HG03045 (cell line): ENCODE measurements around the gene DLG3.
A peak's percentile ranks its signal among the peaks of the same experiment; 100 is the strongest.

Experiments
- ATAC-seq: cut with Tn5 transposase; IDR thresholded peaks from one replicate; pipeline ENCODE4 v1.9.1; 2021; ENCODE audit warnings: mild to moderate bottlenecking, moderate library complexity; ENCODE audit not compliant: unreplicated experiment

The DLG3 gene

DNA sequence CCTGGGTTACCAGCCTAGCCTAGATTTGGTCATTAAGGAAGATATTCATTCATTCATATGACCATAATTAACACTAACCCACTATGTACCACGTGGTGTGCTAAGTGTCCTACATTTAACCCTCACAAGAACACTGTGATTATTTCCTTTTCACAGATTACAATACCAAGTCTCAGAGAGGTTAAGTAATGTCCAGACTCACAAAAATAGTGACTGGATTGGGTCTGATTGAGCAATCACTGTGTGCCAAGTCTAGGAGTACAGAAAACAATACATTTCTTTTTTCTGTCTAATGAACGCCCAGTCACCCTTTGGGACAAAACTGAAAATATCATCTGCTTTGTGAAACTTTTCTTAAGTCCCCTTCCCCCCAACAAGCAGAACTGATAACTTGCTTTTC, 7.6 kb upstream of the DLG3 start:
- no peak for ATAC-seq

DNA sequence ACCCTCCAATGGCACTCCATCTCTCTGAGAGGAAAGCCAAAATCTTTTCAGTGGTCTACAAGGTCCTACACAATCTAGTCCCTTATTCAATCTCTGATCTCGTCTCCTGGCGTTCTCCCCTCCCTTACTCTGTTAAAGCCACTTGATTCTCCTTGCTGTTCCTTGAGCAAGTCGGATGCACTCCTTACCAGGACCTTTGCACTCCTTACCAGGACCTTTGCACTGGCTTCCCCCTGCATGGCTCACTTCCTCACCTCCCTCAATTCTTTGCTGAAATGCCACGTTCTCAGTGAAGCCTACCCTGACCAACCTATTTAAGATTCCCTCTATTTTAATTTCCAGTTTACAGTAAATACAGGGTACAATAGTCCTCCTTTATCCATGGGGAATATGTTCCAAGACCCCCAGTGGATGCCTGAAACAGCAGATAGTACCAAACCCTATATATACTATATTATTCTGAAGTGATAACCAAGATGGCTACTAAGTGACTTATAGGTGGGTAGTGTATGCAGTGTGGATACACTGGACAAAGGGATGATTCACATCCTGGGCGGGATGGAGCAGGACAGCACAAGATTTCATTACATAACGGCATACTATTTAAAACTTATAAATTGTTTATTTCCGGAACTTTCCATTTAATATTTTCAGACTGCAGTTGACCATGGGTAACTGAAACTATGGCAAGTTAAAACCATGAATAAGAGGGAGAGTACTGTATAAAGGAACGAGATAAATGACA, 6.5 kb upstream of the DLG3 start:
- ATAC-seq: no peak

DNA sequence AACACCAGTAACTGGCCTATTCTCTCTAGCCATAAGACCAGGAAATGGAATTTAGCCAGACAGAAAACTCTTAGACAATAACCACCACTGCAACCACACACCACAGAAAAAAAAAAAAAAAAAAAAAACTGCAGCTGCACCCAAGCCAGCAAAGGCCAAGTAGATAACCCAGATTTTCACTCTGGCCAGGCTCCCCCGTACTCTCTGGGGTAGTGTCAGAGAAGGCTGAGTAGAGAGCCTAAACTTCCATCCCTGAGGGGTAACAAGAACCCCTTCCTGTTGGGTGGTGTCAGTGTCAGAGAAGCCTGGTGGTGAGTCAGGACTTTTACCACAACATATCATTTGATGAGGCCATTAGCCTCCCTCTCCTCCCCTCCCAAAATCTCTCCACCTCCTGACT, 5.6 kb upstream of the DLG3 start:
- peak; percentile 45 for ATAC-seq

DNA sequence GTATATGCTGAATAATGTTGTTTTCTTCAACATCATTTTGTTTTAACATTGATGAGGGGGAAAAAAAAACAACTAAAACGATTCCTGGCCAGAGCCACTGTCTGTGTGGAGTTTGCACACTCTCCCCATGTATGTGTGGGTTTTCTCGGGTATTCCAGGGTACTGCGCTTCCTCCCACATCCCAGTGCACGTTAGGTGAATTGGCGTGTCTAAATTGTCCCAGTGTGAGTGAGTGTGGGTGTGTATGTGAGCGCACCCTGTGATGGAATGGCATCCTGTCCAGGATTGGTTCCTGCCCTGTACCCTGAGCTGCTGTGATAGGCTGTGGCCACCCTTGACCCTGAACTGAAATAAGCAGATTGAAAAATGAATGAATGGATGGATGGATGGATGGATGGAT, 2.4 kb upstream of the DLG3 start:
- no peak for ATAC-seq

DNA sequence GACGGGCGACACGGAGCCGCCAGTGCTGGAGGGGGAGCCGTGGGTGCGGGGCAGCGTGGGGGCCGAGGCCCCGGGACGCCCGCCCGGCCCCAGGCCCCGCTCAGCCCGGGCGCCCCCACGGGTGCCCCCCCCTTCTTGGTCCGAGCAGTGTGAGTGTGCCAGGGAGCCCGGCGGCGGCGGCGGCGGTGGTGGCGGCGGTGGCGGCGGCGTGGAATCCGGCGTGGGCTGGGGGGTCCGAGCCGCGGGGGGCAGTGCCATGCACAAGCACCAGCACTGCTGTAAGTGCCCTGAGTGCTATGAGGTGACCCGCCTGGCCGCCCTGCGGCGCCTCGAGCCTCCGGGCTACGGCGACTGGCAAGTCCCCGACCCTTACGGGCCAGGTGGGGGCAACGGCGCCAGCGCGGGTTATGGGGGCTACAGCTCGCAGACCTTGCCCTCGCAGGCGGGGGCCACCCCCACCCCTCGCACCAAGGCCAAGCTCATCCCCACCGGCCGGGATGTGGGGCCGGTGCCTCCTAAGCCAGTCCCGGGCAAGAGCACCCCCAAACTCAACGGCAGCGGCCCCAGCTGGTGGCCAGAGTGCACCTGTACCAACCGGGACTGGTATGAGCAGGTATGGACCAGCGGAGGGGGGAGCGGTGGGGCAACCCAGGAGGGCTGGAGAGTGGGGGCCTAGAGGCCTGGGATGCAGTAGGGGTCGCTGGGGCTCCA, 466 bp downstream of the DLG3 start:
- no peak for ATAC-seq

DNA sequence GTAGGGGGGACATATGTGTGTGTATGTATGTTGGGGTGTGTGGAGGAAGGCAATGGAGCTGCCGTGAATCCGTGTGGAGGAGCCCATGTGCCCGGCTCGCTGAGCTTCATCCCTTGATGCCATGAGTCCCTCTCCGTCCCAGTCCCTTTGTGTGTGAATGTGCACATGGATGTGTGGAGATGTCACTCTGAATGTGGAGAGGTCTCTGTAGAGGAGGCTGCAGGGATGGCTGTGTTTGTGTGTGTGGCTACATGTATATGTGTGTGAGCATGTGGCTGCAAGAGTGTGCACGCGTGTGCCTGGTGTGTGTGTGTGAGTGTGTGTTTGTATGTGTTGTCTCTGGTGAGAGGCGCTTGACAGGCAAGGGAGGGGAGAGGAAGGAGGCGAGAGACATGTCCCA, 1.3 kb downstream of the DLG3 start:
- ATAC-seq: no peak

DNA sequence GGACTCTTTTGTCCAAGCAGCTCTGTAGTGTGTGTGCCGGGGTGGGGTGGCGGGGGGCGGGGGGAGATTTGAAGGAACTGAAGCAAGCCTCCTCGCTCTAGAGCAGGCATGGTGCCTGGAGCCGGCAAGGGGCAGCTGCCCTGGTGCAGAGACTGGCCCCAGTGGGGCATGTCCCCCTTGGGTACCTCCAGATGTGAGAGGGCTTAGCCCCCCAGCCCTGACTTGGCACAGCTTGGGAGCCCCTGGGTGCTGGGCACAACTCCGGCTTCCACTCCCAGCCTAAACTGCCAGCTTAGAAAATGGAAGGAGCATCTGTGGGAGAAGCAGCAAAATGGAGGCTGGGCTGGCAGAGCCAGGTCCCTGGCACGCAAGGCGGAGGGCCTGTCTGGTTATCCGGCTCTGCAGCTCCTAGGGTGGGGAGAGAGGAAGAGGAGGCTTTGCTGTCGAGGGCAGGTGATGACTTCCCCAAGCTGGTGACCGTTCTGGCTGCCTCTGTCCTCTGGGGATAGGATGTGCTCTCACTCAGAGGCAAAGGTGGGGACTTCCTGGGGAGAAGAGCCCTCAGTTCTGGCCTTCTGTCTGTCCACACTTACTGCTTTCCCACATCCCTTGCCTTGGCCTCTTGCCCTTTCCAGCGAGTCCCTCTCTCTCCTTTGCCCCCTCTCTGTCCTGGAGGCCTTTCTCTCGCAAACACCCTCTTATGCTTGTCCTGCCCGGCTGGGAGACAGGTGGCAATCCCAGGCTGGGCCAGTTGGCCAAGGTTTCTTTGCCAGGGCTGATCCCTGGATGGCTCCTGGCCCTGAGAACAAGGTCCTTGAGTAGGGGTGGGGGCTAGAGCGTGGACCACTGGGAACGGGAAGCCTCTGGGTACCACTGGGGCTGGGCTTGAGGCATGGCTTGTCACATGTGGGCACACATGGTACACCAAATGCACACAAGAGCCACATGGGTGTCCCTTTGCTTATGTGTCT, 2.0 kb downstream of the DLG3 start:
- ATAC-seq: no peak

DNA sequence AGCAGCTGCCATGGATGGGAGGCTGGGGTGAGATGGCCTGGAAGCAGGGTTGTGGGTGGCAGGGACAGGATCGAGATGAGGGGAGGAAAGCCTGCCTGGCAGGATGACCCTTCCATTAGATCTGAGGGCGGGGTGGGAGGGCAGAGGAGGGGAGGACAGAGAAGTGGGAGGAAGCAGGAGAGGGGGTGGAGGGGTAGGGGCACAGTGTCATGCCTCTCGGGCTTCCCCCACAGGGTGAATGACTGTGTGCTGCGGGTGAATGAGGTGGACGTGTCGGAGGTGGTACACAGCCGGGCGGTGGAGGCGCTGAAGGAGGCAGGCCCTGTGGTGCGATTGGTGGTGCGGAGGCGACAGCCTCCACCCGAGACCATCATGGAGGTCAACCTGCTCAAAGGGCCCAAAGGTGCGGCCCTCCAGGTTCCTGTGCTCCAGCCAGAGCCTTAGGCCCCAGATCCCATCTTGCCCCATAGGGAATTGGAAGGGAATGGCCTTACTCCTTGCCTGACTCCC, 4.9 kb downstream of the DLG3 start:
- ATAC-seq: no peak

DNA sequence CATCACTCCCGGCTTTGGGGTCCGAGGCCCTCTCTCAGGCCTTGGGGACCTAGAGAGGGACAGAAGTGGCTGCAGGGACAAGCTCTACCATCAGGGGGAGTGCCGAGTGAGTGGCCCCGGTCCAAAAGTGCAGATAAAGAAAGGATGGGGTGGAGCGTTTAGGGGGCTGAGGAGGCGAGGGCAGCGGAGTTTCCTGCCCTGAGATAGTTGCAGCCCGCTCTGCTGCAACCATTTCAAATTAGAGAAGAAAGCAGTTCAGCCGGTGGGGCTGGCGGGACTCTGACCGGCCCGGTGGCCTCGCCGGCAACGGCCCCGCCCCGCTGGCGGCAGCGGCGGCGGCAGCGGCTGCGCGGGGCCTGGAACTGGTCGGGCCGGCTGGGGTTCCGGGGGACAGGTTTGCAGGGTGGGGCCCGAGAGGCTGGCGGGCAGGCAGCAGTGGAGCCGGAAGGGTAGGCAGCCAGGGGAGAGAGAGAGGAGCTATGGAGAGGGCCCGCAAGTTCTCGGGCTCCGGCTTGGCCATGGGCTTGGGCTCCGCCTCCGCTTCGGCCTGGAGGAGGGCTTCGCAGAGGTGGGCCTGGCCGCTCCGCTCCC, 7.6 kb downstream of the DLG3 start:
- ATAC-seq: peak; percentile 45

DNA sequence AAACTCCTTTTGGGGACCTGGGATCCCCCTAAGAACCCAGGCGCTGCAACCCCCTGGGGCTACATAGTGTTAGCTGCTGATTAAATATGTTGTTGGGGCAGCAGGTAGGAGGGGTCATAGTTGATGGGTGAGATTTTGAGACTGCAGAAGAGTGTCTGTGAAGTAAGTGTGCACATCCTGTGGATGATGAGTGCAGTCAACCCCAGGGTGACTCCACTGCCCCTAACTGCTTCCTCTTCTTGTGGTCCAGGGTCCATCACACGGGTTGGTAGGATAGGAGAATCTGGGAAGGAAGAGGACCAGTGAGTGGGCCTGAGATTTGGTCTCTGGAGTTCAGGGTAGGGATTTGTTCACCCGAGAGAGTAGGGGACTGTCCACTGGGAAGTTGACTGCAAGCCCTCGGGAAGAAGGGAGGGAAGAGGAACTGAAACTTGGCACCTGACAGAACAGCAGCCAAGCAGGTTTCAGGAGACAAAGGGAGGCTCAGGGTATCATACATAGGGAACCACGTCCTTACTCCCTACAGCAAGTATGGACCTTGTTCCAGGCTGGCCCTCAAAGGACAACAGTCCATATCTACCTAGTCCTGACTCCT, 8.5 kb downstream of the DLG3 start:
- ATAC-seq: no peak

DNA sequence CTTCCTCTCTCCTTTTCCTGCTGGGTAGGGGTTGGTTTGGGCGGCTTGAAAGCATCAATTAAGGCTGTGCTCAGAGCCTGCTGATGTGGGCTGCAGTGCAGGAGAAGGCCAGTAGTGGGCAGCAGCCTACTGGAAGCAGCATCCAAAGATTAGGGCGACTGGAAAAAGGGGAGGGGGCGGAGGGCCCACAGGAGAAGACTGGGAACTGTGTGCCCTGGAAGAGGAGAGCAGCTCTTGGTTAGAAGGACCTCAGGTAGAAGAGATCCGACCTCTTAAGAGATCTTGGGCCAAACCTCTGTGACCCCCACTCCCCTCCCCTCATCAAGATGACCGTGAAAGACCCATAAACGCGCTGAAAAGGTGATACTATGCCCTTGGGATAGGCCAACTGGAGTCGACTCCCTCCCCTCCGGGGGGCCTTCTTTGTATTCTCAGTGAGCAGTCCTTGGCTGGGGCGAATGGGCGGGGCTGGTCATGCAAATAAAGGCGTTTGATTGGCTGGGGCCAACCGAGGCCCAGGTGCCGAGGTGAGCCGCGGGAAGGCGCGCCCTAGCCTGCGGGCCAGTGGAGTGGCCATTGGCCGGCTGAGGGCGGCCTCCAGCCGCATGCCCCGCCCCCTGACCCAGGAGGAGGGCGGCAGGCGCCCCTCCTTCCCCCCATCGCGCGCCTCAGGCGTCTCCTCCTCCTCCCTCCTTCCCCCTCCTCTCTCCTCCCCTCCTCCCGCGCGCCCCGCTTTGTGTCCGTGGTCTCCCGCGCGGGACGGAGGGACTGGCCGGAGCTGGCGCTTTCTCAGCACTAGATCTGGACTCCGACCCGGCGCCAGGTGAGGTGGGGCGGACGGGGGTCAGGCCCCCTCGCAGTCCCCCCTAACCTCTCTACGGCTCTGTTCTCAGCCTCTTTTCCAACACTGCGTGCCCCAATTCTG, 10.1 kb downstream of the DLG3 start:
- ATAC-seq: peak; percentile 73

DNA sequence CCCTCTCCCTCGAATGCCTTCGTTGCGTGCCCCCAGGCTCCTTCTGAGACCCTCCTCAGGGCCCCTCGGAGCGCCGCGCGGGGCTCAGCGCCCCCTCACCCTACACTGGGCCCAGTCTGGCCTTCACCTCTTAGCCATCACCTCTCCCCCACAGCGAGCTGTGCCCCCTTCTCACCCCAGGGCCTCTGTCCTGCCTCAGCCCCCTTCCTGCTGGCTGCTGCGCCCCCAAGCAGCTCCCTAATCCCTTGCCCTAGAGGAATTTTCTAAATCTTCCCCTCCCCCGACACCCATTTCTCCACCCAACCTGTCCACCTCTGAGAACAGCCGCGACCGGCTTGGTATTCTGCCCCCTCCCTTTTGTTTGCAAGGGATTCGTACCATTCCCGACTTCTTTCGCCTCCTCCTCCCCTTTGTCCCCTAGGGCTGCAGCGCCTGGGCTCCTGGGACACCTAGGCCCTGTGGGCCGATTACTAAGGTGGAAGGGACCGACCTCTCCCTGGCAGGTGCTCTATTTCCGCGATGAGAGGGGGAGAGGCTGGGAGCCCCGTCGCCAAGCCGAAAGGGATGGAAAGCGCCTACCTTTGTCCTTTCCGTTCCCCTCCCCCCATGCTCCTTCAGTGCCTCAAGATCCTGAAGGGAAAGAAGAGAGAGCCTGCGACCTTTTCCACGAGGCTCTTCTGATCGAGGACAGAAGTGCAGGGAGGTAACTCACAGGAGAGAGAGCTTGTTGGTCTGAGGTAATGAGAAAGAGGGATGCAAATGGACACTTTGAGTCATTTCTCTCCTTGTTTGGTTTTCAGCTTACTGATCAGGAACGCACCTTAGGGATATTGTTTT, 10.9 kb downstream of the DLG3 start:
- ATAC-seq: no peak

DNA sequence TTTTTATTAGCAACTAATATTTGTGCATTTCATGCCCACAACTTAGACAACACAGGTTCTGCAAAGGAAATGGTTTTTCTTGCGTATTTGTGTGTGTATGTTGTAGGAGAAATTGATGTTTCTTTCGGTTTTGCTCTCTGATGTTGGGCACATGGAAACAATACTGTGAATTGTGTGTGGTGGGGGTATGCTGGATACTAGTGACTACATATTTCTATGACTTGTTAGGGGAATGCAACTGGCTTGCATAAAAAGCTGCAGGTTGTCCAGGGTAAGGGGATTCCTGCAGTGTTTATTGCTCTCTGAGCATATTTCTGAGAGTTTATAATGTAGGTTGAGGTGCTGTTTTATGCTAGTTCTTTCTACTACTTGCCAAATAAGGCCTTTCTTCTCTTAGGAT, 11.6 kb downstream of the DLG3 start:
- ATAC-seq: no peak

DNA sequence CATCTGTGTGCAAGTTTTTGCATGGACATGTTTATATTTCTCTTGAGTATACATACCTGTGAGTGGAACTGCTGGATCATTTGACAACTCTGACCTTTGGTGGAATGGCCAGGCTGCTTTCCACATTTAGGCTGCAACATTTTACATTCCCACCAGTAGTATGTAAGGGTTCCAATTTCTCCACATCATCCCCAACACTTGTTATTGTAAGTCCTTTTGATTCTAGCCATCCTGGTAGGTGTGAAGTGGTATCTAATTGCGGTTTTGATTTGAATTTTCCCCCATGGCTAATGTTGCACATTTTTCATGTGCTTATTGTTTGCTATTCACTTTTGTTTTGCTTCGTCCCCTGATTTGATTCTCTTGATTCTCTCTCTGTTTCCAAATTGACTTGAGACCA, 16.4 kb downstream of the DLG3 start:
- no peak for ATAC-seq

DNA sequence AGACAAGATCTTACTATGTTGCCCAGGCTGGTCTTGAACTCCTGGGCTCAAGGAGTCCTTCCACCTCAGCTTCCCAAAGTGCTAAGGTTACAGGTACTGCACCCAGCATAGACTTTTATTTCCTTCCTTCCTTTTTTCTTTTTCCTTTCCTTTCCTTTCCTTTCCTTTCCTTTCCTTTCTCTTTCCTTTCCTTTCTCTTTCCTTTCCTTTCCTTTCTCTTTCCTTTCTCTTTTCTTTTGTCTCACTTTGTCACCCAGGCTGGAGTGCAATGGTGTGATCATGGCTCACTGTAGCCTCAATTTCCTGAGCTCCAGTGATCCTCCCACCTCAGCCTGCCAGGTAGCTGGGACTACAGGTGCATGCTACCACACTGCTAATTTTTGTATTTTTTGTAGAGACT, 19.4 kb downstream of the DLG3 start:
- no peak for ATAC-seq

DNA sequence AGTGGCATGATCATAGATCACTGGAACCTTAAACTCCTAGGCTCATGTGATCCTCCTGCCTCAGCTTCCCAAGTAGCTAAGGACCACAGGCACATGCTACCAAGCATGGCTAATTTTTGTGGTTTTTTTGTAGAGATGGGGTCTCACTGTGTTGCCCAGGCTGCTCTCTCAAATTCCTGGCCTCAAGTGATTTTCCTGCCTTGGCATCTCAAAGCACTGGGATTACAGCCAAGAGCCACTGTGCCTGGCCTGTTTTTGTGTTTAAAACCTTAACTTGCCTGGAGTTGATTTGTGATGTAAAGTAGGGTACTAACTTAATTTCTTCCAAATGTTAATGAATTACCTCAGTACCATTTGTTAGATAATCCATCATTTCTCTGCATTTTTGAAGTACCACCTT, 22.3 kb downstream of the DLG3 start:
- no peak for ATAC-seq

DNA sequence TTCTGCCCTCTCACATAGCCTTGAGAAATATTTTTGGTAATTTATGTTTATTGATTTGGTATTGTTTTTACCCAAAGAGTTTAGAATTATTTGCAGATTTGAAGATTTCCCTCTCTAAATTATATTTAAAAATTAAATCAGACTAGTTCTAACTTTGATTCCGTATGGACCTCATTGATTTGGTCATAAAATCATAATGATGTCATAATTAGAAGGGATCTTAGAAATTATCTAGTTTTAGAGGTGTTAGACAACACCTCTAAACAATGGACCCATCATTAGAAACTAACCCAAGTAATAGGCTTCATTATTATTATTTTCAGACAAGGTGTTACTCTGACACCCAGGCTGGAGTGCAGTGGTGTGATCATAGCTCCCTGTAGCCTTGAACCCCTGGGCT, 24.1 kb downstream of the DLG3 start:
- no peak for ATAC-seq

DNA sequence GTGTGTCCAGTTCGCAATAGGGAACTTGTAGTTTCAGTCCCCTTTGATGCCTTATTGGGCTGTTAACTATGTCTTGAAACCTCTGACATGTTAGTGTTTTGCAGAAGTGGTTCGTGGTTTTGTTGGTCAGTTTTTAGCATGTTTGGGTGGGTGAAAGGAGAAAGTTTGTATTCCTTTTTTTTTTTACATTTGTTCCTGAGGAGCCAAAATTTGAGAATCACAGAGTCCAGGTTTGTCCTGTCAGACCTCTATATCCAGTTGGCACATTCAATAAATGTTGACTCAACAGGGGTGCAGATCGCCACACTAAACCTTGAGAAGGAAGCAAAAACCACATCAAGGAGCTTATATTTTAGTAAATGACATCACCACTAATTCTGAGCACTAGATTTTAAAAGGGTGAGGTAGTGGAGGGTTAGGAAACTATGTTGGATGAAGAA, 26.2 kb downstream of the DLG3 start:
- ATAC-seq: no peak
